Ectodermal cell (in vitro differentiated cells): ENCODE results near the gene STPG1.
A peak's percentile ranks its signal among the peaks of the same experiment; 100 is the strongest.

Source experiments
- H3K27ac ChIP-seq: 2 replicates; pipeline ENCODE4 v1.7.0; 2013; ENCODE audit warnings: mild to moderate bottlenecking, low read depth, low read length; ENCODE audit not compliant: insufficient read depth, poor library complexity, severe bottlenecking
- H3K27me3 ChIP-seq: 2 replicates; pipeline ENCODE4 v1.7.0; 2013; ENCODE audit warnings: mild to moderate bottlenecking, low read length; ENCODE audit not compliant: insufficient read depth, control insufficient read depth, poor library complexity, severe bottlenecking
- H3K36me3 ChIP-seq: one replicate; pipeline ENCODE4 v1.7.0; 2013; ENCODE audit warnings: low read length; ENCODE audit not compliant: control insufficient read depth, insufficient read depth
- H3K4me1 ChIP-seq: one replicate; pipeline ENCODE4 v1.7.0; 2013; ENCODE audit warnings: low read length; ENCODE audit not compliant: control insufficient read depth, insufficient read depth
- H3K4me3 ChIP-seq: 2 replicates; pipeline ENCODE4 v1.7.0; 2013; ENCODE audit warnings: low read depth, low read length, control low read depth; ENCODE audit not compliant: insufficient read depth
- H3K9me3 ChIP-seq: 2 replicates; pipeline ENCODE4 v1.7.0; 2013; ENCODE audit warnings: mild to moderate bottlenecking, low read length, moderate library complexity; ENCODE audit not compliant: control insufficient read depth
- WGBS, 2 experiments: methylation state at CpG; one replicate each; pipeline ENCODE4 v1.1.7; 2013; ENCODE audit warnings: missing lambda C conversion rate in 2 of 2; 5-methylcytosine and 5-hydroxymethylcytosine counted together

STPG1 gene

GRCh38 chr1:24321697-24322469, 91.7 kb downstream of the STPG1 start:
- peaks cover 74% of the 10 kb centered on the region for H3K27me3 ChIP-seq
- no peak overlapping the region for H3K27ac ChIP-seq
- H3K9me3 ChIP-seq, result no peaks in the 10 kb centered on the region
- WGBS, 2 experiments, result 10 to 11% methylated on average over 72 of the region's 72 CpGs
- no peaks in the 10 kb centered on the region for H3K36me3 ChIP-seq
- H3K4me3 ChIP-seq, result peak overlapping the region; percentile 36
- peaks cover 43% of the 10 kb centered on the region for H3K4me1 ChIP-seq

GRCh38 chr1:24321126-24321525, 92.5 kb downstream of the STPG1 start:
- no peak overlapping the region for H3K27ac ChIP-seq

GRCh38 chr1:24319962-24320361, 93.6 kb downstream of the STPG1 start:
- Histone ChIP-seq H3K4me3 (peak overlapping the region; percentile 15), H3K9me3 (no peaks in the 10 kb centered on the region), H3K36me3 (no peaks in the 10 kb centered on the region), H3K27me3 (peaks cover 75% of the 10 kb centered on the region), H3K4me1 (peaks cover 43% of the 10 kb centered on the region), H3K27ac (no peak overlapping the region)
- 93 to 100% methylated on average over 1 of the region's 1 CpG for WGBS, 2 experiments

More at GRCh38 chr1:24321126-24321525, 92.5 kb downstream of the STPG1 start:
- H3K9me3 ChIP-seq, result no peaks in the 10 kb centered on the region
- 47% methylated on average over 8 of the region's 8 CpGs for whole genome bisulfite sequencing, 2 experiments
- peaks cover 75% of the 10 kb centered on the region for H3K27me3 ChIP-seq
- no peaks in the 10 kb centered on the region for H3K36me3 ChIP-seq
- peak overlapping the region; percentile 6 for H3K4me3 ChIP-seq
- peaks cover 43% of the 10 kb centered on the region for H3K4me1 ChIP-seq

- Histone ChIP-seq H3K27me3 (peaks cover 70% of the 10 kb centered on the region), H3K36me3 (no peaks in the 10 kb centered on the region), H3K27ac (no peak within 1 kb of the TSS), H3K4me3 (peak within 1 kb of the TSS; percentile 15), H3K9me3 (no peaks in the 10 kb centered on the region), H3K4me1 (peaks cover 43% of the 10 kb centered on the region)
- 6% methylated on average over 21 of the region's 21 CpGs for WGBS, 2 experiments
Measured at GRCh38 chr1:24319312-24319863, 94.2 kb downstream of the STPG1 start, which contains the start of gene GRHL3. TSS of gene GRHL3 (plus strand) at chr1:24319357. CDS start at chr1:24319552, 195 bp downstream.

DNA sequence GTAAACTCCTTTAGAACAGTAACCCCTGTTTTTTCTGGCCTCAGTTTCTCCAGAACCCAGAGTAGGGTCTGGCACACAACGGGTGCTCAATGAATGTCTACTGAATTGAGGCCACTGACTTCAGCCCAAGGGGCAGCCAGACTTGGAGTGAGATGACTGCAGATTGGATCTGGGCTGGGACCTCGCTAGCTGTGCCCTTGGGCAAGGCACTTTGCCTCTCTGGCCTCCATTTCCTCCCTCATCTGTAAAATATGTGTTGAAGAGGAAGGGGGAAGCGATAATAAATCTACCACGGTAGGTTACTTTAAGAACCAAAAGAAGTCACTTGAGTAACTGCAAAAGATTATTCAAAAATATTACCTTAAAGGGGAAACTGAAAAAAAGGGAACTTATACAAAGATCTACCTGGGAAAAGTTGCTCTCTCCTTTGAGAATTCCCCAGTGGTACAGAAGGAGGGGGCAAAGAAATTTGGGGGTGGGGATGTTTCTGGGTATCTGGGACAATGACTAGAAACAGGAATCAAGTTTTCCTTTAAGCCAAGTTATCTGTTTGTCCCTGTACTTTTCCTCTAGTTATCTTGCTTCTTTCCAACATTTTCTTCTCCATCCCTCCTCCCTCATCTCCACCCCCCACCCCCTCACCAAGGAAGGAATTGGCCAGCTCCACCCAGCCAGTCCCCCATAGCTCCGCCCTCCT, 94.8 kb downstream of the STPG1 start:
- H3K9me3 ChIP-seq, result no peaks in the 10 kb centered on the region
- no peaks in the 10 kb centered on the region for H3K36me3 ChIP-seq
- no peak overlapping the region for H3K27ac ChIP-seq
- H3K4me1 ChIP-seq, result peaks cover 43% of the 10 kb centered on the region
- H3K4me3 ChIP-seq, result peak overlapping the region; percentile 15
- WGBS, 2 experiments, result 51 to 53% methylated on average over 3 of the region's 5 CpGs
- H3K27me3 ChIP-seq, result peaks cover 64% of the 10 kb centered on the region

- Histone ChIP-seq H3K4me1 (peaks cover 41% of the 10 kb centered on the region), H3K4me3 (no peak overlapping the region), H3K9me3 (no peaks in the 10 kb centered on the region), H3K27me3 (peaks cover 57% of the 10 kb centered on the region), H3K27ac (no peak overlapping the region), H3K36me3 (no peaks in the 10 kb centered on the region)
- WGBS, 2 experiments, result 55 to 56% methylated on average over 2 of the region's 2 CpGs
Measured at GRCh38 chr1:24317956-24318614, 95.5 kb downstream of the STPG1 start.

DNA sequence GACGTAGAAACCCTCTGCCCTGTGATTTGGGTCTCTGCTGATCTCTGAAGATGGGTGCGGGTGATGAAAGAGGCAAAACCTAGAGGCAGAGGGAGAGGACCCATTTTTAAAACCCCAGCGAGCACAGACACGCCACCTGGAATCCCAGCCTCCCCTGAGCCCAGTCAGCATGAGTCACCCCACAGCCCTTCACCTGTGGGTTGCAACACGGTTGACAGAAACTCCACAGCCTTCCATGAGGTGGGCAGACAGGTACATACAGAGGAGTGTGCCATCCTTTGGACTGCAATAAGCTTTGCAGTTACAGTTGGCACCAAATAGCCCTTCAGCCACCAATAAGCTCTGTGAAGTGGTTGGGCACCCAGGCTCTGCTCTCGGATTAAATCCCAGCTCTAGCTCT, 96.5 kb downstream of the STPG1 start:
- peaks cover 47% of the 10 kb centered on the region for H3K27me3 ChIP-seq
- peaks cover 36% of the 10 kb centered on the region for H3K4me1 ChIP-seq
- H3K36me3 ChIP-seq, result no peaks in the 10 kb centered on the region
- WGBS, 2 experiments, result 91 to 92% methylated on average over 6 of the region's 6 CpGs
- H3K4me3 ChIP-seq, result no peak overlapping the region
- no peaks in the 10 kb centered on the region for H3K9me3 ChIP-seq
- H3K27ac ChIP-seq, result no peak overlapping the region

DNA sequence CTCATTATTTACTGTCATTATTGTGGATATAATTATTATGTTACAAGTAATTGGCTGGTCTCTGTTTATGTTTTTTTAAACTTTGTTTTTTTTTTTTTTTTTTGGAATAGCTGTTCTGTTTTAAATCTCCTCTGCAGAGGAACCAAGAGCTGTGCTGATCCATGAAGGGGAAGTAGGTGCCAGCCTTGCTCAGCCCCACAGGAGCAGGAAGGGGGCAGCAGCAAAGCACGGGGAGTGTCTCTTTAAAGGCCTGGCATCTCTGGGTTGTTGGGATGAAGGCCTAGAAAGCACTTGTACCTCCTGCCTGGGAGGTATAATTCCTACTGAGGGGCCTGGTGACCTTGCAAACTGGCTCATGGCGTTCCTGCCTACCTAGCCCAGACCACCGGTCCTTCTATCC, 96.9 kb downstream of the STPG1 start:
- H3K4me3 ChIP-seq, result no peak overlapping the region

DNA sequence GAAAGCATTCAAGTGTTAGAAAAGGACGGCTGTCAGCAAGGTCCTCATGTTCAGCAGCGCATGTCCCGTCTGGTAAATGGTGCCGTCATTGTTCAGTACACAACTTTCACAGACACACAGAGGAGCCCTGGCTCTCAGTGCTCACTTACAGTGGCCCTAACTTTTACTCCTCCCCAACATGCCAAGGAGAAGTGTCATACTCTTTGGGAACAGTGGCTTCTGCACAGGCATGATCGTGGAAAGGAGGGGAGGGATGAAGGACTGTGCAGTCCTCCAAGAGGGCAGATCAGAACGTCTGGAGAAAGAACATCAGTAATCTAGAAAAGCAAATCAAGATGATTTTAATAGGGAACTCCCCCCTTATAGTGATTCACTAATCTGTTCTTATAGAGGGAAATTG, 98.2 kb downstream of the STPG1 start:
- H3K36me3 ChIP-seq, result no peaks in the 10 kb centered on the region
- H3K9me3 ChIP-seq, result no peaks in the 10 kb centered on the region
- peaks cover 20% of the 10 kb centered on the region for H3K4me1 ChIP-seq
- no peak overlapping the region for H3K27ac ChIP-seq
- peaks cover 30% of the 10 kb centered on the region for H3K27me3 ChIP-seq
- 89 to 94% methylated on average over 5 to 6 of the region's 6 CpGs for WGBS, 2 experiments
- H3K4me3 ChIP-seq, result no peak overlapping the region

More for the DNA sequence above, 96.9 kb downstream of the STPG1 start:
- H3K36me3 ChIP-seq, result no peaks in the 10 kb centered on the region
- H3K27ac ChIP-seq, result no peak overlapping the region
- H3K27me3 ChIP-seq, result peaks cover 43% of the 10 kb centered on the region
- no peaks in the 10 kb centered on the region for H3K9me3 ChIP-seq
- 80 to 83% methylated on average over 3 of the region's 3 CpGs for WGBS, 2 experiments
- H3K4me1 ChIP-seq, result peaks cover 32% of the 10 kb centered on the region

DNA sequence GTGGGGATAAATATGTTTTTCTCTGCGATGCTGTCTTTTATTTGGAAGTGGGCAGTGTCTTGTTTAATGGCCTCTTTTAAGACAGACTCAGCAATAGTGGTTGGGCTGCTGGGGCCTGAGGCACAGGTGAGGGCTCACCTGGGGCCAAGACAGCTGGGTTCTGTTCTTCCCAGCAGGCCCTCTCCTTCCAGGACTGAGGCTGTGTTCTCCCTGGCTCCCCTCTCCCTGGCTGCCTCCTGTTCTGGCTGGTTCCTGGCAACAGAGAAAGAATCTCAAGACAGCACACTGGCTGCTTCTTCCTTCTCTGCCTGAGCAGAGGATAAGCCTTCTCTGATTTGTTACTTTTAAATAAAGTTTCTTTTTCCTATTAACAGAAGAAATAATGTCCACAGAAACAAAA, 101.8 kb downstream of the STPG1 start:
- 88 to 97% methylated on average over 1 of the region's 1 CpG for WGBS, 2 experiments
- Histone ChIP-seq H3K9me3 (no peaks in the 10 kb centered on the region), H3K4me1 (peaks cover 13% of the 10 kb centered on the region), H3K4me3 (no peak overlapping the region), H3K27me3 (peaks cover 4% of the 10 kb centered on the region), H3K36me3 (no peaks in the 10 kb centered on the region), H3K27ac (no peak overlapping the region)
